HCT116 (cell line): ENCODE data around the gene SMYD4.

Experiments
- CBX3 ChIP-seq: IDR thresholded peaks from 2 replicates; pipeline ENCODE4 v1.6.1; 2012; ENCODE audit warnings: low read depth
- CEBPB ChIP-seq: IDR thresholded peaks from 2 replicates; pipeline ENCODE4 v1.6.1; 2012; ENCODE audit warnings: low read depth
- POLR2A ChIP-seq: IDR thresholded peaks from 2 replicates; pipeline ENCODE4 v1.7.0; 2011; ENCODE audit warnings: borderline replicate concordance; ENCODE audit not compliant: insufficient read depth, insufficient read length; ENCODE audit errors: extremely low read depth
- TF ChIP-seq, protein P1 (sequence below), 3 experiments: fragments of 200-600 bp in 1 of 3; sonication (generic) in 1 of 3; IDR thresholded peaks in 2 of 3; conservative IDR thresholded peaks in 1 of 3; 2 replicates each; pipeline ENCODE4 v1.5.1; 2012 to 2017; ENCODE audit warnings: low read depth in 2 of 3, low read length in 2 of 3, antibody characterized with exemption in 1 of 3, borderline replicate concordance in 1 of 3, control low read depth in 1 of 3, mild to moderate bottlenecking in 1 of 3, mixed read lengths in 1 of 3, mixed run types in 1 of 3, moderate library complexity in 1 of 3; ENCODE audit not compliant: insufficient read depth in 1 of 3

DNA sequence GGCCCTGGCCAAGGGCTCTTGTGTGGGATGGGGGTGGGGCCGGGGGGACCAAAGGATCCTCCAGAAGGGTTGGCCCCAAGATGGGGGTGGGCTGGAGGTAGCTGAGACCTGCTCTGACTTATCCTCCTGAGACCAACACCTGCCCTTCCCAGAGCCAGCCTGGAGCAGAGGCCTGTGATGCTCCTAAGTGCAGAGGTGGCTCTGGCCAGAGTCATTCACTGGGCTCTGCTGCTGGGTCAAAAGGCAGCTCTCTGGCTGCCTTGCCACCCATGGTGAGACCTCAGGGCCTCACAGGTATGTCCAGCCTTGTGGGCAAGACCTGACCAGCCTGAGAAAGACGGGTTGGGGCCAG lies 86.6 kb downstream of the SMYD4 start:
- TF ChIP-seq, protein P1, sequence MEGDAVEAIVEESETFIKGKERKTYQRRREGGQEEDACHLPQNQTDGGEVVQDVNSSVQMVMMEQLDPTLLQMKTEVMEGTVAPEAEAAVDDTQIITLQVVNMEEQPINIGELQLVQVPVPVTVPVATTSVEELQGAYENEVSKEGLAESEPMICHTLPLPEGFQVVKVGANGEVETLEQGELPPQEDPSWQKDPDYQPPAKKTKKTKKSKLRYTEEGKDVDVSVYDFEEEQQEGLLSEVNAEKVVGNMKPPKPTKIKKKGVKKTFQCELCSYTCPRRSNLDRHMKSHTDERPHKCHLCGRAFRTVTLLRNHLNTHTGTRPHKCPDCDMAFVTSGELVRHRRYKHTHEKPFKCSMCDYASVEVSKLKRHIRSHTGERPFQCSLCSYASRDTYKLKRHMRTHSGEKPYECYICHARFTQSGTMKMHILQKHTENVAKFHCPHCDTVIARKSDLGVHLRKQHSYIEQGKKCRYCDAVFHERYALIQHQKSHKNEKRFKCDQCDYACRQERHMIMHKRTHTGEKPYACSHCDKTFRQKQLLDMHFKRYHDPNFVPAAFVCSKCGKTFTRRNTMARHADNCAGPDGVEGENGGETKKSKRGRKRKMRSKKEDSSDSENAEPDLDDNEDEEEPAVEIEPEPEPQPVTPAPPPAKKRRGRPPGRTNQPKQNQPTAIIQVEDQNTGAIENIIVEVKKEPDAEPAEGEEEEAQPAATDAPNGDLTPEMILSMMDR (IDR thresholded peaks at IDR 0.05 in 2 of 3, conservative IDR thresholded peaks at IDR 0.05 in 1 of 3; ENCODE audit: borderline replicate concordance in 1 of 3, insufficient read depth in 1 of 3, low read depth in 2 of 3, low read length in 2 of 3), result no peak
- TF ChIP-seq CEBPB (no peak), CBX3 (no peak), POLR2A (no peak)
